Measurements from ENCODE around the gene SLC25A43. TPM values are rescaled to one million over a fixed set of nuclear protein-coding genes. Genes with fewer than 3 reads are reported as not detected.
"Not testable (repeated sequence)": the region's sequence is repeated elsewhere in the genome, so short reads cannot be mapped to it uniquely, and the experiment has no call there.

Gene SLC25A43
- polyA plus RNA-seq, 1 of the 3 experiments (the other 2 are of a cell fraction): 13.2 TPM

GRCh38 chrX:119386685-119387084 is 12.5 kb upstream of the SLC25A43 start:
- CTCF ChIA-PET: interaction anchor here (0.6 kb wide), 1 partner anchor 1850 kb away, joined by 3 read pairs; no protein-coding TSS in a partner anchor
- POLR2A ChIA-PET: not testable (repeated sequence)
- WGBS (ENCODE audit: low lambda C conversion rate): 29% methylated on average over 3 of the region's 4 CpGs

DNA sequence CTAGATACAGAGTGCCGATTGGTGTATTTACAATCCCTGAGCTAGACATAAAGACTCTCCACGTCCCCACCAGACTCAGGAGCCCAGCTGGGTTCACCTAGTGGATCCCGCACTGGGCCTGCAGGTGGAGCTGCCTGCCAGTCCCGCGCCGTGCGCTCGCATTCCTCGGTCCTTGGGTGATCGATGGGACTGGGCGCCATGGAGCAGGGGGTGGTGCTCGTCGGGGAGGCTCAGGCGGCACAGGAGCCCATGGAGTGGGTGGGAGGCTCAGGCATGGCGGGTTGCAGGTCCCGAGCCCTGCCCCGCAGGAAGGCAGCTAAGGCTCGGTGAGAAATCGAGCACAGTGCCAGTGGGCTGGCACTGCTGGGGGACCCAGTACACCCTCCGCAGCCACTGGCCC is 11.7 kb upstream of the SLC25A43 start:
- H3K4me1 ChIP-seq (ENCODE audit: control insufficient read depth in 1 of 2, insufficient read depth in 2 of 2, low read depth in 1 of 2, low read length in 1 of 2); H3K27me3 ChIP-seq (ENCODE audit: insufficient read depth); H3K9me2 ChIP-seq; H3K9me3 ChIP-seq; H3K27ac ChIP-seq (ENCODE audit: low read depth in 2 of 2, low read length in 1 of 2); H3K79me2 ChIP-seq (ENCODE audit: insufficient read depth); POLR2A ChIA-PET; H2AFZ ChIP-seq (ENCODE audit: low read depth); H3F3A ChIP-seq (replicated peaks; ENCODE audit: insufficient read depth); DNase-seq; H3K36me3 ChIP-seq (replicated peaks in 1 of 2; ENCODE audit: control insufficient read depth in 1 of 2, insufficient read depth in 2 of 2, low read length in 1 of 2); H3K4me2 ChIP-seq; H3K4me3 ChIP-seq (ENCODE audit: low read depth in 2 of 2, low read length in 1 of 2); H3K9ac ChIP-seq; H4K20me1 ChIP-seq (ENCODE audit: insufficient read depth): not testable (repeated sequence)
- CTCF ChIA-PET: interaction anchor here (0.6 kb wide), 1 partner anchor 1851 kb away, joined by 3 read pairs; no protein-coding TSS in a partner anchor
- WGBS (ENCODE audit: low lambda C conversion rate): 66% methylated on average over 8 of the region's 20 CpGs

More at GRCh38 chrX:119386685-119387084, 12.5 kb upstream of the SLC25A43 start:
- not testable (repeated sequence) for DNase-seq; H3K9ac ChIP-seq; H3K9me3 ChIP-seq; H3K4me2 ChIP-seq; H3K4me3 ChIP-seq (ENCODE audit: low read depth in 2 of 2, low read length in 1 of 2); H3F3A ChIP-seq (replicated peaks; ENCODE audit: insufficient read depth); H4K20me1 ChIP-seq (ENCODE audit: insufficient read depth); H3K27ac ChIP-seq (ENCODE audit: low read depth in 2 of 2, low read length in 1 of 2); H3K9me2 ChIP-seq; H2AFZ ChIP-seq (ENCODE audit: low read depth); H3K4me1 ChIP-seq (ENCODE audit: control insufficient read depth in 1 of 2, insufficient read depth in 2 of 2, low read depth in 1 of 2, low read length in 1 of 2); H3K36me3 ChIP-seq (replicated peaks in 1 of 2; ENCODE audit: control insufficient read depth in 1 of 2, insufficient read depth in 2 of 2, low read length in 1 of 2); H3K79me2 ChIP-seq (ENCODE audit: insufficient read depth); H3K27me3 ChIP-seq (ENCODE audit: insufficient read depth)

DNA sequence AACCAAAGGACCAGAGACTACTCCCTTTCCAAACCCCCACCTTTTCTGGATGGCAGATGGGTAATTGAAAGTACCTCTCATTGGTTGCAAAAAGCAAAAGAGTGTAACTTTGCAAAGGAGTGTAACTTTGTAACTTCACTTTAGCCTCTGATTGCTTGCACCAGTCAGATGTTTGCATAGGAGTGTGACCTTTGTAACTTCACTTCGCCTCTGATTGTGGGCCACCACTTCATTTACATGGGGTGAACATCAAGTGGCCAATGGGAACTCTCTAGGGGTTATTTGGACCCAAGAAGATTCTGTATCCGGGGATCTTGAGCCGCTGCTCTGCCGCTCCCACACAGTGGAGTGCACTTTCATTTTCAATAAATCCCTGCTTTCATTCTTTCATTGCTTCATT is 9.9 kb upstream of the SLC25A43 start:
- ChIA-PET POLR2A (no interaction called here), CTCF (no interaction called here)
- no peaks in the 10 kb centered on the region for H3K9me2 ChIP-seq
- DNase-seq: no peak
- H3K27ac ChIP-seq (ENCODE audit: low read depth in 2 of 2, low read length in 1 of 2): no peak overlapping the region
- H3K9ac ChIP-seq: no peak overlapping the region
- no peaks in the 10 kb centered on the region for H3K4me1 ChIP-seq (ENCODE audit: control insufficient read depth in 1 of 2, insufficient read depth in 2 of 2, low read depth in 1 of 2, low read length in 1 of 2)
- H3K4me3 ChIP-seq (ENCODE audit: low read depth in 2 of 2, low read length in 1 of 2): no peak overlapping the region; a peak in 1 of 4 replicates
- WGBS (ENCODE audit: low lambda C conversion rate): 37% methylated on average over 4 of the region's 4 CpGs
- no peaks in the 10 kb centered on the region for H3K79me2 ChIP-seq (ENCODE audit: insufficient read depth)
- H3K9me3 ChIP-seq: no peaks in the 10 kb centered on the region
- H4K20me1 ChIP-seq (ENCODE audit: insufficient read depth): no peaks in the 10 kb centered on the region
- H3K4me2 ChIP-seq: 0 out of 2 replicates have a peak overlapping the region, but pooled peaks have one; percentile 4
- H2AFZ ChIP-seq (ENCODE audit: low read depth): no peak overlapping the region
- no peaks in the 10 kb centered on the region; the same call in 1 of the 2 replicates for H3K27me3 ChIP-seq (ENCODE audit: insufficient read depth)
- H3K36me3 ChIP-seq (replicated peaks in 1 of 2; ENCODE audit: control insufficient read depth in 1 of 2, insufficient read depth in 2 of 2, low read length in 1 of 2): no peaks in the 10 kb centered on the region
- H3F3A ChIP-seq (replicated peaks; ENCODE audit: insufficient read depth): no peaks in the 10 kb centered on the region
- TF ChIP-seq SMC3 (IDR thresholded peaks at IDR 0.05; ENCODE audit: low read depth, low read length) (no peak), EP300 (IDR thresholded peaks at IDR 0.05; ENCODE audit: borderline replicate concordance in 1 of 2, low read depth in 1 of 2, low read length in 1 of 2) (no peak), MXI1 (IDR thresholded peaks at IDR 0.05; ENCODE audit: low read depth, low read length) (no peak), SIN3A (IDR thresholded peaks at IDR 0.05; ENCODE audit: borderline replicate concordance, low read depth, low read length) (no peak), FOXM1 (IDR thresholded peaks at IDR 0.05; ENCODE audit: low read depth) (no peak), FOXJ3 (CRISPR knock-in tag; IDR thresholded peaks at IDR 0.05) (no peak), RFX5 (IDR thresholded peaks at IDR 0.05; ENCODE audit: low read length) (no peak), RXRA (IDR thresholded peaks at IDR 0.05; ENCODE audit: borderline replicate concordance, low read depth) (no peak), EZH2phosphoT487 (IDR thresholded peaks at IDR 0.05; ENCODE audit: borderline replicate concordance, low read depth) (no peak), TCF12 (IDR thresholded peaks at IDR 0.05) (no peak), CTCF (IDR thresholded peaks at IDR 0.05) (no peak), RAD21 (IDR thresholded peaks at IDR 0.05; ENCODE audit: low read length) (no peak), ELF1 (IDR thresholded peaks at IDR 0.05) (no peak), MEF2A (IDR thresholded peaks at IDR 0.05; ENCODE audit: borderline replicate concordance, low read depth) (no peak)
- TF ChIP-seq, protein P1, sequence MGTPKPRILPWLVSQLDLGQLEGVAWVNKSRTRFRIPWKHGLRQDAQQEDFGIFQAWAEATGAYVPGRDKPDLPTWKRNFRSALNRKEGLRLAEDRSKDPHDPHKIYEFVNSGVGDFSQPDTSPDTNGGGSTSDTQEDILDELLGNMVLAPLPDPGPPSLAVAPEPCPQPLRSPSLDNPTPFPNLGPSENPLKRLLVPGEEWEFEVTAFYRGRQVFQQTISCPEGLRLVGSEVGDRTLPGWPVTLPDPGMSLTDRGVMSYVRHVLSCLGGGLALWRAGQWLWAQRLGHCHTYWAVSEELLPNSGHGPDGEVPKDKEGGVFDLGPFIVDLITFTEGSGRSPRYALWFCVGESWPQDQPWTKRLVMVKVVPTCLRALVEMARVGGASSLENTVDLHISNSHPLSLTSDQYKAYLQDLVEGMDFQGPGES (IDR thresholded peaks at IDR 0.05; ENCODE audit: low read depth, low read length): no peak
- TF ChIP-seq, protein P2, sequence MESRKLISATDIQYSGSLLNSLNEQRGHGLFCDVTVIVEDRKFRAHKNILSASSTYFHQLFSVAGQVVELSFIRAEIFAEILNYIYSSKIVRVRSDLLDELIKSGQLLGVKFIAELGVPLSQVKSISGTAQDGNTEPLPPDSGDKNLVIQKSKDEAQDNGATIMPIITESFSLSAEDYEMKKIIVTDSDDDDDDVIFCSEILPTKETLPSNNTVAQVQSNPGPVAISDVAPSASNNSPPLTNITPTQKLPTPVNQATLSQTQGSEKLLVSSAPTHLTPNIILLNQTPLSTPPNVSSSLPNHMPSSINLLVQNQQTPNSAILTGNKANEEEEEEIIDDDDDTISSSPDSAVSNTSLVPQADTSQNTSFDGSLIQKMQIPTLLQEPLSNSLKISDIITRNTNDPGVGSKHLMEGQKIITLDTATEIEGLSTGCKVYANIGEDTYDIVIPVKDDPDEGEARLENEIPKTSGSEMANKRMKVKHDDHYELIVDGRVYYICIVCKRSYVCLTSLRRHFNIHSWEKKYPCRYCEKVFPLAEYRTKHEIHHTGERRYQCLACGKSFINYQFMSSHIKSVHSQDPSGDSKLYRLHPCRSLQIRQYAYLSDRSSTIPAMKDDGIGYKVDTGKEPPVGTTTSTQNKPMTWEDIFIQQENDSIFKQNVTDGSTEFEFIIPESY (IDR thresholded peaks at IDR 0.05; ENCODE audit: borderline replicate concordance, low read depth): no peak
- TF ChIP-seq, protein P3, sequence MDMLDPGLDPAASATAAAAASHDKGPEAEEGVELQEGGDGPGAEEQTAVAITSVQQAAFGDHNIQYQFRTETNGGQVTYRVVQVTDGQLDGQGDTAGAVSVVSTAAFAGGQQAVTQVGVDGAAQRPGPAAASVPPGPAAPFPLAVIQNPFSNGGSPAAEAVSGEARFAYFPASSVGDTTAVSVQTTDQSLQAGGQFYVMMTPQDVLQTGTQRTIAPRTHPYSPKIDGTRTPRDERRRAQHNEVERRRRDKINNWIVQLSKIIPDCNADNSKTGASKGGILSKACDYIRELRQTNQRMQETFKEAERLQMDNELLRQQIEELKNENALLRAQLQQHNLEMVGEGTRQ (IDR thresholded peaks at IDR 0.05; ENCODE audit: borderline replicate concordance, low read depth, low read length): no peak
